Thyroid gland (tissue), 4 donors: Measurements from ENCODE around the gene PIGP.

Source experiments
- CTCF ChIP-seq, 6 experiments: fragments of 200-600 bp in 3 of 6; fragments of 450-650 bp in 3 of 6; sonication (generic) in 3 of 6; IDR thresholded peaks; one replicate each; pipeline ENCODE4 v1.5.1; 2016 to 2019; ENCODE audit warnings: antibody characterized with exemption in 6 of 6, mild to moderate bottlenecking in 2 of 6, inconsistent platforms in 1 of 6, moderate library complexity in 1 of 6
- POLR2A ChIP-seq, 2 donors: fragments of 450-650 bp; IDR thresholded peaks; one replicate each; pipeline ENCODE4 v1.6.1; 2017; ENCODE audit warnings: antibody characterized with exemption in 2 of 2, mild to moderate bottlenecking in 2 of 2, moderate library complexity in 1 of 2

- TF ChIP-seq CTCF (IDR thresholded peaks at IDR 0.05) (no peak), POLR2A (IDR thresholded peaks at IDR 0.05) (no peak)
Measured at GRCh38 chr21:37044643-37045042, 28.2 kb downstream of the PIGP start.
